ENCODE measurements around the gene LENG9.

- TF ChIP-seq CTCF (IDR thresholded peaks at IDR 0.05) (no peak), RCOR1 (IDR thresholded peaks at IDR 0.05; ENCODE audit: low read depth, low read length) (no peak), POLR2A (IDR thresholded peaks at IDR 0.05; ENCODE audit: low read length) (no peak), USF2 (IDR thresholded peaks at IDR 0.05) (no peak), CHD2 (IDR thresholded peaks at IDR 0.05; ENCODE audit: low read length, partially characterized antibody) (no peak), SMC3 (IDR thresholded peaks at IDR 0.05) (no peak), BHLHE40 (IDR thresholded peaks at IDR 0.05; ENCODE audit: low read depth, low read length) (no peak), BCL3 (IDR thresholded peaks at IDR 0.05) (no peak), REST (IDR thresholded peaks at IDR 0.05) (no peak)
Observed at GRCh38 chr19:54473071-54473891, 9.7 kb upstream of the LENG9 start, which contains the start of gene CDC42EP5.
